Neural cell (in vitro differentiated cells): ENCODE data around the gene TEX35.

Experiments
- EP300 ChIP-seq: fragments of 450-650 bp; conservative IDR thresholded peaks from 2 replicates; pipeline ENCODE4 v1.6.1; 2014; ENCODE audit warnings: antibody characterized with exemption, mild to moderate bottlenecking, moderate library complexity; ENCODE audit not compliant: poor library complexity, severe bottlenecking
- EZH2 ChIP-seq: fragments of 200-600, 300-800 bp; shearing (Covaris generic), sonication (generic); IDR thresholded peaks from 2 replicates; pipeline ENCODE4 v1.6.1; 2014; ENCODE audit warnings: antibody characterized with exemption, low read length, borderline replicate concordance, mild to moderate bottlenecking; ENCODE audit not compliant: insufficient read depth, poor library complexity, severe bottlenecking
- MXI1 ChIP-seq: fragments of 450-650 bp; conservative IDR thresholded peaks from 2 replicates; pipeline ENCODE4 v1.6.1; 2014; ENCODE audit warnings: antibody characterized with exemption, mild to moderate bottlenecking; ENCODE audit not compliant: poor library complexity, severe bottlenecking
- POLR2AphosphoS5 ChIP-seq: IDR thresholded peaks from 2 replicates; pipeline ENCODE4 v1.6.1; 2012
- RAD21 ChIP-seq: fragments of 450-650 bp; conservative IDR thresholded peaks from 2 replicates; pipeline ENCODE4 v1.6.1; 2014; ENCODE audit warnings: antibody characterized with exemption, mild to moderate bottlenecking, moderate library complexity
- REST ChIP-seq: IDR thresholded peaks from 2 replicates; pipeline ENCODE4 v1.6.1; 2012; ENCODE audit warnings: borderline replicate concordance
- SMC3 ChIP-seq: fragments of 450-650 bp; conservative IDR thresholded peaks from 2 replicates; pipeline ENCODE4 v1.6.1; 2014; ENCODE audit warnings: antibody characterized with exemption, mild to moderate bottlenecking, moderate library complexity; ENCODE audit not compliant: poor library complexity
- TF ChIP-seq, protein P1 (sequence below): fragments of 450-650 bp; IDR thresholded peaks from 2 replicates; pipeline ENCODE4 v1.5.1; 2014; ENCODE audit warnings: antibody characterized with exemption, mild to moderate bottlenecking, moderate library complexity; ENCODE audit not compliant: poor library complexity, severe bottlenecking

DNA sequence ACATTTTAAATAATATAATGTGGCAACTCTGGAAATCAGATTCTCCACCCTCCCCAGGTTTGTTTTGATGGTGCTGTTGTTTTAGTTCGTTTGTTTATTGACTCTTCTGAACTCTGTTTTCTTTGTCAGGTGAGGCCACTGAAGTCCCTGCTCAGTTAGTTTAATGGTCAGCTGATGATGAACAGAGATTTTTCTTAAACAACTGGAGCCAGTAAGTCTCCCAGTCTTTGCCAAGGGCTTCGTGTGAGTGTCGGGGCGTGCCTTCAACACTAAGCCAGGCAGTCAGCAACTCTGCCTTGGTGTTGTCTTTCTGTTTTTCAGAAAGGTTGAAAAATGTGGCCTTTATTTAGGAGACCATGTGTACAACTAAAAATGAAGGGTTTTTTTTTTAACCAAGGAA, 58.9 kb downstream of the TEX35 start:
- TF ChIP-seq, protein P1, sequence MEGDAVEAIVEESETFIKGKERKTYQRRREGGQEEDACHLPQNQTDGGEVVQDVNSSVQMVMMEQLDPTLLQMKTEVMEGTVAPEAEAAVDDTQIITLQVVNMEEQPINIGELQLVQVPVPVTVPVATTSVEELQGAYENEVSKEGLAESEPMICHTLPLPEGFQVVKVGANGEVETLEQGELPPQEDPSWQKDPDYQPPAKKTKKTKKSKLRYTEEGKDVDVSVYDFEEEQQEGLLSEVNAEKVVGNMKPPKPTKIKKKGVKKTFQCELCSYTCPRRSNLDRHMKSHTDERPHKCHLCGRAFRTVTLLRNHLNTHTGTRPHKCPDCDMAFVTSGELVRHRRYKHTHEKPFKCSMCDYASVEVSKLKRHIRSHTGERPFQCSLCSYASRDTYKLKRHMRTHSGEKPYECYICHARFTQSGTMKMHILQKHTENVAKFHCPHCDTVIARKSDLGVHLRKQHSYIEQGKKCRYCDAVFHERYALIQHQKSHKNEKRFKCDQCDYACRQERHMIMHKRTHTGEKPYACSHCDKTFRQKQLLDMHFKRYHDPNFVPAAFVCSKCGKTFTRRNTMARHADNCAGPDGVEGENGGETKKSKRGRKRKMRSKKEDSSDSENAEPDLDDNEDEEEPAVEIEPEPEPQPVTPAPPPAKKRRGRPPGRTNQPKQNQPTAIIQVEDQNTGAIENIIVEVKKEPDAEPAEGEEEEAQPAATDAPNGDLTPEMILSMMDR: no peak
- TF ChIP-seq MXI1: no peak
- no peak for TF ChIP-seq EP300
- no peak for TF ChIP-seq REST
- no peak for TF ChIP-seq EZH2
- no peak for TF ChIP-seq POLR2AphosphoS5
- TF ChIP-seq SMC3: no peak
- TF ChIP-seq RAD21: no peak
